K562 (cell line): ENCODE measurements around the gene ZNF197. TPM values are rescaled to one million over a fixed set of nuclear protein-coding genes. Genes with fewer than 3 reads are reported as not detected.

Source experiments
- ASH1L ChIP-seq: fragments of 450-650 bp; IDR thresholded peaks from 2 replicates; pipeline ENCODE4 v1.6.1; 2018; ENCODE audit warnings: borderline replicate concordance, mild to moderate bottlenecking, low read depth; ENCODE audit not compliant: partially characterized antibody
- CBX5 ChIP-seq: IDR thresholded peaks from 2 replicates; pipeline ENCODE4 v1.6.1; 2014; ENCODE audit warnings: low read depth, borderline replicate concordance
- GABPA ChIP-seq: fragments of 200-800 bp; sonication (Bioruptor generic); conservative IDR thresholded peaks from 2 replicates; pipeline ENCODE4 v1.6.1; 2016; ENCODE audit warnings: low read depth, missing genetic modification characterization, missing compliant biosample characterization
- KAT2B ChIP-seq: IDR thresholded peaks from one replicate; pipeline ENCODE4 v1.6.1; 2012; ENCODE audit warnings: low read depth, mild to moderate bottlenecking, control low read depth, inconsistent platforms, low read length, moderate library complexity
- MTA2 ChIP-seq: fragments of 450-650 bp; IDR thresholded peaks from 2 replicates; pipeline ENCODE4 v1.6.1; 2016; ENCODE audit warnings: low read depth
- MYBL2 ChIP-seq, 2 experiments: fragments of 450-650 bp in 1 of 2; sonication (generic) in 1 of 2; formaldehyde crosslinking in 1 of 2; IDR thresholded peaks; 2 replicates each; pipeline versions ENCODE4 v1.6.1 to v1.8.1; 2017 to 2022; ENCODE audit warnings: borderline replicate concordance in 1 of 2, inconsistent platforms in 1 of 2, low read depth in 1 of 2, mild to moderate bottlenecking in 1 of 2, missing genetic modification reagents in 1 of 2, moderate library complexity in 1 of 2
- ZNF282 ChIP-seq: sonication (generic); formaldehyde crosslinking; IDR thresholded peaks from 2 replicates; pipeline ENCODE4 v1.8.1; 2023; ENCODE audit warnings: missing genetic modification reagents
- polyA plus RNA-seq, 8 experiments: library from polyadenylated mRNA; depleted of rRNA in 4 of 8; stranded (reverse) in 5 of 8; unstranded in 3 of 8; fragments of >200 nt; fragmentation: Nextera tagmentation in 2 of 8; fragmentation: Illumina TruSeq in 1 of 8; extraction: Ambion mirVana in 2 of 8; extraction: Trizol in 1 of 8; gene quantifications; 2 replicates each; pipeline versions ENCODE4 v1.2.1 to v1.2.3, GENCODE V29; 2011 to 2014; ENCODE audit warnings: inconsistent platforms in 1 of 8, missing spikeins in 1 of 8
- total RNA-seq, 7 experiments: library from RNA; depleted of rRNA in 6 of 7; stranded (reverse); fragments of >200 nt in 6 of 7; fragmentation: Illumina TruSeq in 2 of 7; extraction: Trizol in 2 of 7; gene quantifications; 2 replicates each; pipeline versions ENCODE4 v1.2.1 to v1.2.3, GENCODE V29; 2011 to 2021; ENCODE audit warnings: low replicate concordance in 1 of 7
- TF ChIP-seq, protein P1 (sequence below): fragments of 200-800 bp; sonication (Bioruptor generic); IDR thresholded peaks from 2 replicates; pipeline ENCODE4 v1.6.1; 2017; ENCODE audit warnings: missing genetic modification characterization, missing compliant biosample characterization
- TF ChIP-seq, protein P2 (sequence below): fragments of 250-450 bp; sonication (Bioruptor Pico); IDR thresholded peaks from 2 replicates; pipeline ENCODE4 v1.5.0; 2020; ENCODE audit warnings: mild to moderate bottlenecking, borderline replicate concordance
- TF ChIP-seq, protein P3 (sequence below): fragments of 250-450 bp; sonication (Bioruptor Pico); IDR thresholded peaks from 2 replicates; pipeline ENCODE4 v1.5.0; 2020; ENCODE audit warnings: mild to moderate bottlenecking
- TF ChIP-seq, protein P4 (sequence below): sonication (generic); formaldehyde crosslinking; IDR thresholded peaks from 2 replicates; pipeline ENCODE4 v1.9.0; 2022; ENCODE audit warnings: mild to moderate bottlenecking, missing genetic modification reagents
- TF ChIP-seq, protein P5 (sequence below), 2 experiments: IDR thresholded peaks in 1 of 2; conservative IDR thresholded peaks in 1 of 2; 2 replicates each; pipeline ENCODE4 v1.6.1; 2016; ENCODE audit warnings: low read depth in 2 of 2, mild to moderate bottlenecking in 1 of 2, missing compliant biosample characterization in 1 of 2, missing genetic modification characterization in 1 of 2, moderate library complexity in 1 of 2
- TF ChIP-seq, protein P6 (sequence below): fragments of 250-450 bp; sonication (Bioruptor Pico); IDR thresholded peaks from 2 replicates; pipeline ENCODE4 v1.8.0; 2021; ENCODE audit warnings: mild to moderate bottlenecking, moderate library complexity

ZNF197 gene
- total and polyA plus RNA-seq, 9 of the 15 experiments (the other 6 are each of a cell fraction or from before 2014, with no cell fraction given): 3.5 to 19.1 (median 13.7) TPM

DNA sequence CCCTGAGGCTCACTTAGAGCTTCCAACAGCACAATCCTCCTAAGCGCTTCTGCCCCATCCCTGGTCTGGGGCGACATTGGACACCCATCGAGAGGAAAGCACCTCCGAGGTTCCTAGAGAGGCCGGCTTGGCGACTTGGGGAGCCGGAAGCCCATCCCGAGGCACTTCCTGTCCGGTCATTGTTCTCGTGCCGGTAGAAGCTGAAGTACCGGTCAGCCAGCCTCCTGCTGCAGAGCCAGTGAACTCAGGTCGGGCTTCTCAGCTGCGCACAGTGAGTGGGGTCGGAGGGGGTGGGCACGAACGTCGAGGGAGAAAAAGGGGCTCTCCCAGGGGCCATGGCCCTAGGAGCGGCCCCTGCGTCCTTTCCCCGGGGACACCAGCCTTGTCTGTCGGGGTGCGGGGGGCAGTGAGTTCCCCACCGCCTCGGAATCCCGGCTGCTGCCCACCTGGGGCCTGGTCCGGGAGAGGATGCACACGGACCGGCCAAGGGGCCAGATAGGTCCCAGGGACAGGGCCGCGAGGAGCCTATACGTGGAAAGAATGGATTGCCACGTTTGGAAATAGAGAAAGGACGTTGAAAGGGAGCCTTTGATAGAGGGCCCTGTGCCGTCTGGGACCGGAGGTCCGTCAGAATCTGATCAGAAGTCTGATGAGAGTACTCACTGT, 23.9 kb downstream of the ZNF197 start, which contains the start of gene ZNF35 (continued):
- TF ChIP-seq, protein P1, sequence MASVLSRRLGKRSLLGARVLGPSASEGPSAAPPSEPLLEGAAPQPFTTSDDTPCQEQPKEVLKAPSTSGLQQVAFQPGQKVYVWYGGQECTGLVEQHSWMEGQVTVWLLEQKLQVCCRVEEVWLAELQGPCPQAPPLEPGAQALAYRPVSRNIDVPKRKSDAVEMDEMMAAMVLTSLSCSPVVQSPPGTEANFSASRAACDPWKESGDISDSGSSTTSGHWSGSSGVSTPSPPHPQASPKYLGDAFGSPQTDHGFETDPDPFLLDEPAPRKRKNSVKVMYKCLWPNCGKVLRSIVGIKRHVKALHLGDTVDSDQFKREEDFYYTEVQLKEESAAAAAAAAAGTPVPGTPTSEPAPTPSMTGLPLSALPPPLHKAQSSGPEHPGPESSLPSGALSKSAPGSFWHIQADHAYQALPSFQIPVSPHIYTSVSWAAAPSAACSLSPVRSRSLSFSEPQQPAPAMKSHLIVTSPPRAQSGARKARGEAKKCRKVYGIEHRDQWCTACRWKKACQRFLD (CRISPR knock-in tag): peak; percentile 57; the same call in 1 of the 2 replicates
- TF ChIP-seq KAT2B (no peak), MYBL2 (IDR thresholded peaks at IDR 0.05; ENCODE audit: low read depth) (no peak), MYBL2 (CRISPR knock-in tag; IDR thresholded peaks at IDR 0.05; ENCODE audit: borderline replicate concordance) (no peak), ASH1L (no peak), MTA2 (no peak), ZNF282 (CRISPR knock-in tag) (no peak), GABPA (tag) (peak; percentile 97), CBX5 (no peak; the same call in 1 of the 2 replicates)
- TF ChIP-seq, protein P2, sequence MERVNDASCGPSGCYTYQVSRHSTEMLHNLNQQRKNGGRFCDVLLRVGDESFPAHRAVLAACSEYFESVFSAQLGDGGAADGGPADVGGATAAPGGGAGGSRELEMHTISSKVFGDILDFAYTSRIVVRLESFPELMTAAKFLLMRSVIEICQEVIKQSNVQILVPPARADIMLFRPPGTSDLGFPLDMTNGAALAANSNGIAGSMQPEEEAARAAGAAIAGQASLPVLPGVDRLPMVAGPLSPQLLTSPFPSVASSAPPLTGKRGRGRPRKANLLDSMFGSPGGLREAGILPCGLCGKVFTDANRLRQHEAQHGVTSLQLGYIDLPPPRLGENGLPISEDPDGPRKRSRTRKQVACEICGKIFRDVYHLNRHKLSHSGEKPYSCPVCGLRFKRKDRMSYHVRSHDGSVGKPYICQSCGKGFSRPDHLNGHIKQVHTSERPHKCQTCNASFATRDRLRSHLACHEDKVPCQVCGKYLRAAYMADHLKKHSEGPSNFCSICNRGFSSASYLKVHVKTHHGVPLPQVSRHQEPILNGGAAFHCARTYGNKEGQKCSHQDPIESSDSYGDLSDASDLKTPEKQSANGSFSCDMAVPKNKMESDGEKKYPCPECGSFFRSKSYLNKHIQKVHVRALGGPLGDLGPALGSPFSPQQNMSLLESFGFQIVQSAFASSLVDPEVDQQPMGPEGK: no peak
- TF ChIP-seq, protein P3, sequence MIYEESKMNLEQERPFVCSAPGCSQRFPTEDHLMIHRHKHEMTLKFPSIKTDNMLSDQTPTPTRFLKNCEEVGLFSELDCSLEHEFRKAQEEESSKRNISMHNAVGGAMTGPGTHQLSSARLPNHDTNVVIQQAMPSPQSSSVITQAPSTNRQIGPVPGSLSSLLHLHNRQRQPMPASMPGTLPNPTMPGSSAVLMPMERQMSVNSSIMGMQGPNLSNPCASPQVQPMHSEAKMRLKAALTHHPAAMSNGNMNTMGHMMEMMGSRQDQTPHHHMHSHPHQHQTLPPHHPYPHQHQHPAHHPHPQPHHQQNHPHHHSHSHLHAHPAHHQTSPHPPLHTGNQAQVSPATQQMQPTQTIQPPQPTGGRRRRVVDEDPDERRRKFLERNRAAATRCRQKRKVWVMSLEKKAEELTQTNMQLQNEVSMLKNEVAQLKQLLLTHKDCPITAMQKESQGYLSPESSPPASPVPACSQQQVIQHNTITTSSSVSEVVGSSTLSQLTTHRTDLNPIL (CRISPR knock-in tag): no peak
- TF ChIP-seq, protein P4, sequence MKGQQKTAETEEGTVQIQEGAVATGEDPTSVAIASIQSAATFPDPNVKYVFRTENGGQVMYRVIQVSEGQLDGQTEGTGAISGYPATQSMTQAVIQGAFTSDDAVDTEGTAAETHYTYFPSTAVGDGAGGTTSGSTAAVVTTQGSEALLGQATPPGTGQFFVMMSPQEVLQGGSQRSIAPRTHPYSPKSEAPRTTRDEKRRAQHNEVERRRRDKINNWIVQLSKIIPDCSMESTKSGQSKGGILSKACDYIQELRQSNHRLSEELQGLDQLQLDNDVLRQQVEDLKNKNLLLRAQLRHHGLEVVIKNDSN (CRISPR knock-in tag): no peak
- TF ChIP-seq, protein P5, sequence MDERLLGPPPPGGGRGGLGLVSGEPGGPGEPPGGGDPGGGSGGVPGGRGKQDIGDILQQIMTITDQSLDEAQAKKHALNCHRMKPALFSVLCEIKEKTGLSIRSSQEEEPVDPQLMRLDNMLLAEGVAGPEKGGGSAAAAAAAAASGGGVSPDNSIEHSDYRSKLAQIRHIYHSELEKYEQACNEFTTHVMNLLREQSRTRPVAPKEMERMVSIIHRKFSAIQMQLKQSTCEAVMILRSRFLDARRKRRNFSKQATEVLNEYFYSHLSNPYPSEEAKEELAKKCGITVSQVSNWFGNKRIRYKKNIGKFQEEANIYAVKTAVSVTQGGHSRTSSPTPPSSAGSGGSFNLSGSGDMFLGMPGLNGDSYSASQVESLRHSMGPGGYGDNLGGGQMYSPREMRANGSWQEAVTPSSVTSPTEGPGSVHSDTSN (CRISPR knock-in tag; IDR thresholded peaks at IDR 0.05; ENCODE audit: low read depth): no peak
- TF ChIP-seq, protein P5 (tag; conservative IDR thresholded peaks at IDR 0.05; ENCODE audit: low read depth): no peak
- TF ChIP-seq, protein P6, sequence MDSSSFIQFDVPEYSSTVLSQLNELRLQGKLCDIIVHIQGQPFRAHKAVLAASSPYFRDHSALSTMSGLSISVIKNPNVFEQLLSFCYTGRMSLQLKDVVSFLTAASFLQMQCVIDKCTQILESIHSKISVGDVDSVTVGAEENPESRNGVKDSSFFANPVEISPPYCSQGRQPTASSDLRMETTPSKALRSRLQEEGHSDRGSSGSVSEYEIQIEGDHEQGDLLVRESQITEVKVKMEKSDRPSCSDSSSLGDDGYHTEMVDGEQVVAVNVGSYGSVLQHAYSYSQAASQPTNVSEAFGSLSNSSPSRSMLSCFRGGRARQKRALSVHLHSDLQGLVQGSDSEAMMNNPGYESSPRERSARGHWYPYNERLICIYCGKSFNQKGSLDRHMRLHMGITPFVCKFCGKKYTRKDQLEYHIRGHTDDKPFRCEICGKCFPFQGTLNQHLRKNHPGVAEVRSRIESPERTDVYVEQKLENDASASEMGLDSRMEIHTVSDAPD (CRISPR knock-in tag): no peak
